Colonic mucosa (tissue), 4 donors: ENCODE results near the gene CMKLR1. TPM values are rescaled to one million over a fixed set of nuclear protein-coding genes. Genes with fewer than 3 reads are reported as not detected.

ENCODE experiments used
- DNase-seq: peaks from one replicate; pipeline ENCODE4 v3.0.0-alpha.2; 2020
- H3K27ac ChIP-seq: fragments of 200-600 bp; one replicate; pipeline ENCODE4 v1.8.0; 2021
- H3K27me3 ChIP-seq: fragments of 200-600 bp; one replicate; pipeline ENCODE4 v1.8.0; 2021
- H3K36me3 ChIP-seq: fragments of 200-600 bp; one replicate; pipeline ENCODE4 v1.8.0; 2021
- H3K4me1 ChIP-seq: fragments of 200-600 bp; one replicate; pipeline ENCODE4 v1.8.0; 2021; ENCODE audit warnings: mild to moderate bottlenecking
- H3K4me3 ChIP-seq: fragments of 200-600 bp; one replicate; pipeline ENCODE4 v1.8.0; 2021
- H3K9ac ChIP-seq, 2 donors: one replicate each; pipeline ENCODE4 v1.7.0; 2013; ENCODE audit warnings: control low read depth in 2 of 2, low read depth in 2 of 2, low read length in 2 of 2
- H3K9me3 ChIP-seq: fragments of 200-600 bp; one replicate; pipeline ENCODE4 v1.8.0; 2021
- CTCF ChIP-seq: fragments of 200-600 bp; IDR thresholded peaks from one replicate; pipeline ENCODE4 v1.8.0; 2022; ENCODE audit warnings: antibody characterized with exemption, mild to moderate bottlenecking
- intact Hi-C: fragments of 100-400 bp; cut with DNase I; formaldehyde crosslinking; loops from one replicate; pipeline ENCODE4 v1.14.1; 2022
- total RNA-seq, 2 donors: library from RNA; stranded (reverse); fragmentation: NEBNext Ultra II Directional in 1 of 2; extraction: Animal tissue kit (Norgen Biotek cat#: 25700) in 1 of 2; gene quantifications; one replicate each; pipeline ENCODE4 v1.2.1, GENCODE V29; 2021
- donor health status: healthy.
- donor health status: DM: no; HTN: no; CAD: no.
- donor health status: DM: no; HTN: no; CAD: no.

The CMKLR1 gene
- total RNA-seq, 2 donors from 2014 or later, result 3.0 to 4.9 TPM

GRCh38 chr12:108335349-108336119 is 3.6 kb downstream of the CMKLR1 start:
- Histone ChIP-seq H3K4me1 (no peaks in the 10 kb centered on the region), H3K36me3 (no peaks in the 10 kb centered on the region), H3K9me3 (no peaks in the 10 kb centered on the region), H3K27me3 (no peaks in the 10 kb centered on the region), H3K4me3 (no peak overlapping the region), H3K9ac (no peak overlapping the region), H3K27ac (no peak overlapping the region)
- intact Hi-C loops, result no loop called here
- no peak for TF ChIP-seq CTCF
- DNase-seq, result no peak

- Histone ChIP-seq H3K27ac (peak overlapping the region; percentile 33), H3K27me3 (no peaks in the 10 kb centered on the region), H3K9ac (no peak overlapping the region), H3K4me1 (no peaks in the 10 kb centered on the region), H3K9me3 (no peaks in the 10 kb centered on the region), H3K36me3 (no peaks in the 10 kb centered on the region), H3K4me3 (no peak overlapping the region)
- no peak for TF ChIP-seq CTCF
- DNase-seq, result no peak
- intact Hi-C loops, result no loop called here
Measured at GRCh38 chr12:108333898-108334699, 5.0 kb downstream of the CMKLR1 start.

GRCh38 chr12:108332791-108333382 is 6.2 kb downstream of the CMKLR1 start:
- TF ChIP-seq CTCF, result no peak
- Histone ChIP-seq H3K27ac (peak overlapping the region; percentile 15), H3K9me3 (no peaks in the 10 kb centered on the region), H3K9ac (no peak overlapping the region), H3K4me3 (no peak overlapping the region), H3K36me3 (no peaks in the 10 kb centered on the region), H3K27me3 (no peaks in the 10 kb centered on the region), H3K4me1 (no peaks in the 10 kb centered on the region)
- intact Hi-C loops, result no loop called here
- DNase-seq, result peak; percentile 25

- H3K4me1 ChIP-seq, result no peaks in the 10 kb centered on the region
- DNase-seq, result no peak
- TF ChIP-seq CTCF, result no peak
- H3K4me3 ChIP-seq, result no peak overlapping the region
- no peaks in the 10 kb centered on the region for H3K36me3 ChIP-seq
- H3K9ac ChIP-seq, result no peak overlapping the region
- no peaks in the 10 kb centered on the region for H3K27me3 ChIP-seq
- H3K9me3 ChIP-seq, result no peaks in the 10 kb centered on the region
- no peak overlapping the region for H3K27ac ChIP-seq
- intact Hi-C loops, result no loop called here
Measured at GRCh38 chr12:108328420-108328819, 10.7 kb downstream of the CMKLR1 start.

- DNase-seq, result no peak
- no peaks in the 10 kb centered on the region for H3K36me3 ChIP-seq
- H3K27ac ChIP-seq, result no peak overlapping the region
- H3K27me3 ChIP-seq, result no peaks in the 10 kb centered on the region
- H3K9ac ChIP-seq, result no peak overlapping the region
- intact Hi-C loops, result no loop called here
- H3K4me1 ChIP-seq, result no peaks in the 10 kb centered on the region
- no peak overlapping the region for H3K4me3 ChIP-seq
- no peak for TF ChIP-seq CTCF
- no peaks in the 10 kb centered on the region for H3K9me3 ChIP-seq
Measured at GRCh38 chr12:108327621-108328344, 11.3 kb downstream of the CMKLR1 start.
